ENCODE measurements around the gene SDK1. TPM values are rescaled to one million over a fixed set of nuclear protein-coding genes. Genes with fewer than 3 reads are reported as not detected.

SDK1 gene
- total RNA-seq, 1 donor: 0.27 TPM

DNA sequence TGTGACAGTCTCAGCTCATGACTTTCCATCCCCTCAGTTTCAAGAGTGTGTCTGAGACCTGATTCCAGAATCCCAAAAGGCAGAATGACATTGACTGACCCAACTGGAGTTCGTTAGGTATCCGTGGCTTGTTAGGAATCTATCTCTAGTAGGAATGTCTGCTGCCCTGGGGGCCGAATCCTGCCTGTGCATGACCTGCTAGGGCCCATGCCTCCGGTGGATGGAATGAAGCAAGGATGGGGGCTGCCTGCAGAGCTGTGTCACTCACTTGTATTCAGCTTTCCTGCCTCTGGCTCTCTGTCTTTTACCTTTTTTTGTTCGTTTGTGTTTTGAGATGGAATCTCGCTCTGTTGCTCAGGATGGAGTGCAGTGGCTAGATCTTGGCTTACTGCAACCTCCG, 129.5 kb downstream of the SDK1 start:
- TF ChIP-seq, protein P1, sequence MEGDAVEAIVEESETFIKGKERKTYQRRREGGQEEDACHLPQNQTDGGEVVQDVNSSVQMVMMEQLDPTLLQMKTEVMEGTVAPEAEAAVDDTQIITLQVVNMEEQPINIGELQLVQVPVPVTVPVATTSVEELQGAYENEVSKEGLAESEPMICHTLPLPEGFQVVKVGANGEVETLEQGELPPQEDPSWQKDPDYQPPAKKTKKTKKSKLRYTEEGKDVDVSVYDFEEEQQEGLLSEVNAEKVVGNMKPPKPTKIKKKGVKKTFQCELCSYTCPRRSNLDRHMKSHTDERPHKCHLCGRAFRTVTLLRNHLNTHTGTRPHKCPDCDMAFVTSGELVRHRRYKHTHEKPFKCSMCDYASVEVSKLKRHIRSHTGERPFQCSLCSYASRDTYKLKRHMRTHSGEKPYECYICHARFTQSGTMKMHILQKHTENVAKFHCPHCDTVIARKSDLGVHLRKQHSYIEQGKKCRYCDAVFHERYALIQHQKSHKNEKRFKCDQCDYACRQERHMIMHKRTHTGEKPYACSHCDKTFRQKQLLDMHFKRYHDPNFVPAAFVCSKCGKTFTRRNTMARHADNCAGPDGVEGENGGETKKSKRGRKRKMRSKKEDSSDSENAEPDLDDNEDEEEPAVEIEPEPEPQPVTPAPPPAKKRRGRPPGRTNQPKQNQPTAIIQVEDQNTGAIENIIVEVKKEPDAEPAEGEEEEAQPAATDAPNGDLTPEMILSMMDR (IDR thresholded peaks at IDR 0.05; ENCODE audit: insufficient read depth, low read length): no peak

DNA sequence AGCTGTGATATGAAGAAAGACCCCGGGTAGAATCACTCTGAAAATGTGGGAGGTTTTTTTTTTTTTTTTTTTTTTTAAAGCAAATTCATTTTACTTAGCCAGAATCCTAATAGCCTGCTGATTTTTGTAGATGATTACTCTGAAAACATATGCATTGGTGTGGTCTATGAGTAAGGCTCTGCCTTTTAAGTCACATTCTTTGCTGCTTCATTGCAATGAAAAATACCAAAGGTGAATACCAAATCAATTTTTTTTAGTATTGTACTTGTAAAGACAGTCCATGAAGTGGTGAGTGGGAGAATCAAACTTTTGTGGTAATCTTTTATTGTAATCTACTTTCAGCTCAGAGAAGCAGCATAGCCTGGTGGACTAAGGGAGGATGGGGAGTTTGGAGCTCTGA, 130.3 kb downstream of the SDK1 start:
- no peak overlapping the region for H3K4me3 ChIP-seq (ENCODE audit: low read depth, low read length)
- DNase-seq (ENCODE audit: low read depth): no peak
- TF ChIP-seq, protein P1 (IDR thresholded peaks at IDR 0.05; ENCODE audit: insufficient read depth, low read length): no peak

More for the DNA sequence above, 129.5 kb downstream of the SDK1 start:
- H3K4me3 ChIP-seq (ENCODE audit: low read depth, low read length): no peak overlapping the region
- DNase-seq (ENCODE audit: low read depth): no peak

- H3K4me3 ChIP-seq (ENCODE audit: low read depth, low read length): no peak overlapping the region
- peak; percentile 8 for DNase-seq (ENCODE audit: low read depth)
- TF ChIP-seq, protein P1 (IDR thresholded peaks at IDR 0.05; ENCODE audit: insufficient read depth, low read length): no peak
These were observed 131.9 kb downstream of the SDK1 start for GRCh38 chr7:3432911-3433310.

- H3K4me3 ChIP-seq (ENCODE audit: low read depth, low read length): no peak overlapping the region
- TF ChIP-seq, protein P1 (IDR thresholded peaks at IDR 0.05; ENCODE audit: insufficient read depth, low read length): no peak
- no peak for DNase-seq (ENCODE audit: low read depth)
These were observed 133.6 kb downstream of the SDK1 start for GRCh38 chr7:3434611-3435010.

- no peak overlapping the region for H3K4me3 ChIP-seq (ENCODE audit: low read depth, low read length)
- DNase-seq (ENCODE audit: low read depth): no peak
- TF ChIP-seq, protein P1 (IDR thresholded peaks at IDR 0.05; ENCODE audit: insufficient read depth, low read length): no peak
These were observed 135.1 kb downstream of the SDK1 start for GRCh38 chr7:3436112-3436511.

DNA sequence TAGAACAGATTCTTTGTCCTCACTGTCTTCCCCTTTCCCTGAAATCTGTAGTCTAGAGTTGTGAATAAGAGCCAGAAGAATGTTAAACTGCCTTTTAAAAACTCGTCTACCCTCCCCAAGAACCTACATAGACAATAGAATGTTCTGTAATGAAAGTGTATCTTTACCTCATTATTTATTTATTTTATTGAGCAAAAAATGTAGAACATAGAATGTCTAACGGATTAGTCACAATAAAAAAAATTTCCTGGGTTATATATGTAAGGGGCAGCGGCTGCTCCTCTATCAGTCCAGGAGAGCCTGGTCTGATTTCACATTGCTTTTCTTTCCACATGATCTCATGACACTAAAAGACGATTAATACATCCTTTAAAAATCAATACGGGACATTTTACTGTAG, 135.7 kb downstream of the SDK1 start:
- peak; percentile 42 for DNase-seq (ENCODE audit: low read depth)
- TF ChIP-seq, protein P1 (IDR thresholded peaks at IDR 0.05; ENCODE audit: insufficient read depth, low read length): no peak
- no peak overlapping the region for H3K4me3 ChIP-seq (ENCODE audit: low read depth, low read length)

- TF ChIP-seq, protein P1 (IDR thresholded peaks at IDR 0.05; ENCODE audit: insufficient read depth, low read length): no peak
- DNase-seq (ENCODE audit: low read depth): no peak
- H3K4me3 ChIP-seq (ENCODE audit: low read depth, low read length): no peak overlapping the region
These were observed 136.4 kb downstream of the SDK1 start for GRCh38 chr7:3437467-3437866.

All from fibroblast of the aortic adventitia (primary cell).